PC-3 (cell line): ENCODE results near the gene WDFY1. TPM values are rescaled to one million over a fixed set of nuclear protein-coding genes. Genes with fewer than 3 reads are reported as not detected.
A peak's percentile ranks its signal among the peaks of the same experiment; 100 is the strongest.

Source experiments
- ATAC-seq: fragments of 200-7000 bp; cut with Tn5 transposase; 2 replicates; pipeline ENCODE4 v1.9.1; 2020; ENCODE audit warnings: mild to moderate bottlenecking, moderate library complexity
- BruUV-seq: library from RNA; stranded (reverse); fragments of 400-500 nt; replicated peaks from 2 replicates; lab custom pipeline; 2021; lab: Mats Ljungman, UMichigan
- CTCF ChIA-PET: fragments of 300-600 bp; sonication (Branson Sonifier 250); formaldehyde crosslinking; loops from one replicate; lab custom pipeline; 2022; ENCODE audit warnings: antibody characterized with exemption; lab: Charles Lee
- POLR2A ChIA-PET: fragments of 300-600 bp; sonication (Branson Sonifier 250); formaldehyde crosslinking; loops from one replicate; lab custom pipeline; 2022; ENCODE audit warnings: antibody characterized with exemption; ENCODE audit not compliant: unreplicated experiment; lab: Charles Lee
- DNase-seq: peaks from one replicate; pipeline ENCODE4 v3.0.0-alpha.2; 2015
- H2AFZ ChIP-seq: fragments of 300-600 bp; sonication (generic); 2 replicates; pipeline ENCODE4 v1.6.0; 2016; ENCODE audit warnings: antibody characterized with exemption, low read length
- H3F3A ChIP-seq: fragments of 300-600 bp; sonication (generic); one replicate; pipeline ENCODE4 v1.6.0; 2017; ENCODE audit warnings: antibody characterized with exemption, low read length, control low read depth, mild to moderate bottlenecking; ENCODE audit not compliant: unreplicated experiment
- H3K27ac ChIP-seq: fragments of 300-600 bp; sonication (generic); 2 replicates; pipeline ENCODE4 v1.5.1; 2016; ENCODE audit warnings: mild to moderate bottlenecking, low read length
- H3K27me3 ChIP-seq: fragments of 300-600 bp; sonication (generic); 2 replicates; pipeline ENCODE4 v1.6.1; 2016; ENCODE audit warnings: low read length, mixed read lengths
- H3K36me3 ChIP-seq: fragments of 300-600 bp; sonication (generic); 2 replicates; pipeline ENCODE4 v1.6.1; 2016; ENCODE audit warnings: low read depth, mixed run types, low read length, mixed read lengths
- H3K4me1 ChIP-seq: fragments of 300-600 bp; sonication (generic); 2 replicates; pipeline ENCODE4 v1.5.1; 2016; ENCODE audit warnings: low read length; ENCODE audit not compliant: insufficient read depth
- H3K4me2 ChIP-seq: fragments of 300-600 bp; sonication (generic); 2 replicates; pipeline ENCODE4 v1.6.0; 2016; ENCODE audit warnings: low read length
- H3K4me3 ChIP-seq: fragments of 300-600 bp; sonication (generic); 2 replicates; pipeline ENCODE4 v1.5.1; 2016; ENCODE audit warnings: mild to moderate bottlenecking, low read length, mixed read lengths
- H3K79me2 ChIP-seq: fragments of 300-600 bp; sonication (generic); 2 replicates; pipeline ENCODE4 v1.6.1; 2017; ENCODE audit warnings: low read length, mixed read lengths
- H3K9ac ChIP-seq: fragments of 300-600 bp; sonication (generic); 2 replicates; pipeline ENCODE4 v1.6.0; 2016; ENCODE audit warnings: mild to moderate bottlenecking, low read length
- H3K9me2 ChIP-seq: fragments of 300-600 bp; sonication (generic); replicated peaks from 2 replicates; pipeline ENCODE4 v1.6.1; 2016; ENCODE audit warnings: mixed run types, low read length, mixed read lengths
- H3K9me3 ChIP-seq: fragments of 300-600 bp; sonication (generic); 2 replicates; pipeline ENCODE4 v1.6.1; 2016; ENCODE audit warnings: low read length, mixed read lengths
- H4K20me1 ChIP-seq: fragments of 300-600 bp; sonication (generic); 2 replicates; pipeline ENCODE4 v1.6.1; 2016; ENCODE audit warnings: low read length, mixed read lengths
- EZH2 ChIP-seq: fragments of 300-600 bp; sonication (generic); IDR thresholded peaks from one replicate; pipeline ENCODE4 v1.6.1; 2017; ENCODE audit warnings: antibody characterized with exemption, mild to moderate bottlenecking, low read length; ENCODE audit not compliant: unreplicated experiment
- EZH2phosphoT487 ChIP-seq: fragments of 300-600 bp; sonication (generic); IDR thresholded peaks from 2 replicates; pipeline ENCODE4 v1.6.1; 2018; ENCODE audit warnings: mild to moderate bottlenecking, antibody characterized with exemption, low read length, borderline replicate concordance
- intact Hi-C: fragments of 100-400 bp; cut with micrococcal nuclease; formaldehyde crosslinking; loops from 2 replicates; pipeline ENCODE4 v1.9.0; 2023
- total RNA-seq: library from RNA; depleted of rRNA; stranded (reverse); fragments of >200 nt; gene quantifications from 2 replicates; pipeline ENCODE4 v1.2.3, GENCODE V29; 2014
- TF ChIP-seq, protein P1 (sequence below): fragments of 300-600 bp; sonication (generic); conservative IDR thresholded peaks from 2 replicates; pipeline ENCODE4 v1.5.1; 2017; ENCODE audit warnings: antibody characterized with exemption, low read depth, mild to moderate bottlenecking, low read length

WDFY1 gene
- total RNA-seq, 1 experiment from 2014 or later, result 47.7 TPM

DNA sequence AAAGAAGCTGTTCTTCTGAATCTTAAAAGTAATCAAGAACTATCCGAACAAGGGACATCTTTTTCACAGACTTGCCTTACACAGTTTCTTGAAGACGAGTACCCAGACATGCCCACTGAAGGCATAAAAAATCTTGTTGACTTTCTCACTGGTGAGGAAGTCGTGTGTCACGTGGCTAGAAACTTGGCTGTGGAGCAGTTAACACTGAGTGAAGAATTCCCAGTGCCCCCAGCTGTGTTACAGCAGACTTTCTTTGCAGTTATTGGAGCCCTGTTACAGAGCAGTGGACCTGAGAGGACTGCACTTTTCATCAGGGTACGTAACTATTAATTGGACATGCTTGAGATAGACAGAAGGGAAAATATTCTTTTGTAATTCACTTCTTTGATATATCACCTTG, 14.6 kb upstream of the WDFY1 start:
- Histone ChIP-seq H3K36me3 (peaks cover 22% of the 10 kb centered on the region), H3K9ac (no peak overlapping the region), H3F3A (no peaks in the 10 kb centered on the region), H3K4me2 (peak overlapping the region; percentile 88), H3K9me2 (no peaks in the 10 kb centered on the region), H4K20me1 (peaks cover 7% of the 10 kb centered on the region; the same call in 1 of the 2 replicates), H2AFZ (no peak overlapping the region), H3K27ac (no peak overlapping the region), H3K4me3 (peak overlapping the region; percentile 90; the same call in 1 of the 2 replicates), H3K9me3 (no peaks in the 10 kb centered on the region), H3K27me3 (no peaks in the 10 kb centered on the region), H3K4me1 (peaks cover 33% of the 10 kb centered on the region), H3K79me2 (peaks cover 63% of the 10 kb centered on the region)
- DNase-seq, result peak; percentile 29
- ChIA-PET POLR2A (no interaction called here), CTCF (no interaction called here)
- TF ChIP-seq EZH2phosphoT487, result no peak
- TF ChIP-seq EZH2, result no peak
- TF ChIP-seq, protein P1, sequence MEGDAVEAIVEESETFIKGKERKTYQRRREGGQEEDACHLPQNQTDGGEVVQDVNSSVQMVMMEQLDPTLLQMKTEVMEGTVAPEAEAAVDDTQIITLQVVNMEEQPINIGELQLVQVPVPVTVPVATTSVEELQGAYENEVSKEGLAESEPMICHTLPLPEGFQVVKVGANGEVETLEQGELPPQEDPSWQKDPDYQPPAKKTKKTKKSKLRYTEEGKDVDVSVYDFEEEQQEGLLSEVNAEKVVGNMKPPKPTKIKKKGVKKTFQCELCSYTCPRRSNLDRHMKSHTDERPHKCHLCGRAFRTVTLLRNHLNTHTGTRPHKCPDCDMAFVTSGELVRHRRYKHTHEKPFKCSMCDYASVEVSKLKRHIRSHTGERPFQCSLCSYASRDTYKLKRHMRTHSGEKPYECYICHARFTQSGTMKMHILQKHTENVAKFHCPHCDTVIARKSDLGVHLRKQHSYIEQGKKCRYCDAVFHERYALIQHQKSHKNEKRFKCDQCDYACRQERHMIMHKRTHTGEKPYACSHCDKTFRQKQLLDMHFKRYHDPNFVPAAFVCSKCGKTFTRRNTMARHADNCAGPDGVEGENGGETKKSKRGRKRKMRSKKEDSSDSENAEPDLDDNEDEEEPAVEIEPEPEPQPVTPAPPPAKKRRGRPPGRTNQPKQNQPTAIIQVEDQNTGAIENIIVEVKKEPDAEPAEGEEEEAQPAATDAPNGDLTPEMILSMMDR, result no peak
- intact Hi-C loops, result loop anchor here (5.0 kb wide), 1 partner anchor 197 kb away; no protein-coding TSS in a partner anchor
- no peak for ATAC-seq
- BruUV-seq, result no TSS peak

DNA sequence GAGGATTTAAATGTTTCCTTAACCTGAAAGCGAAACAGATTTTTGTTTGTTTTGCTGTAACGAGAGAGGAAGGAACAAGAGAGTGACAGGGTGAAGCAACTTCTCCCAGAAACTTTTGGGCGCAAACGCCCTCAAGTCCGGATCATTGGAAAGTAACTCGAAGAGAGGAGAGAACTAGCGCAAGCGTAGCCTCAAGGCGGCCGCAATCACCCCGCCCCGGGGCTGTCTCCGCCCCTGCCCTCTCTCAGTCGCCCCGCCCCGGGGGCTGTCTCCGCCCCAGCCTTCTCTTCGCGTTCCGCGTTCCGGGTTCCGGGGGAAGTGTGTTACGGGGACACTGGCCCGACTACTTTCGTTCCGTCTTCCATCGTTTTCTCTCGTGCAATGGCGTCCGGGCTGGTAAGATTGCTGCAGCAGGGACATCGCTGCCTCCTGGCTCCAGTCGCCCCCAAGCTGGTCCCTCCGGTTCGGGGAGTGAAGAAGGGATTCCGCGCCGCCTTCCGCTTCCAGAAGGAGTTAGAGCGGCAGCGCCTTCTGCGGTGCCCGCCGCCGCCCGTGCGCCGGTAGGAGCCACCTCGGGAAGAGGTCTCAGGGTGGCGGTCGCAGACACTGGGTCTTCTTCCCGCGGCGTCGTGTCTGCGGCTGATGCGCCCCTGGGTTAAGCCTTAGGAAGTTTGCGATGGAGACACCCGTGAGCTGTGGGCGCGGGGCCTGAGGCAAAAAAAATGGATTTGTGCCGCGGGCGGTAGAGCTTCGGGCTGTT, 12.1 kb upstream of the WDFY1 start, which contains the start of gene MRPL44:
TSS of gene MRPL44 (plus strand) at position 372 of the 760 bp plus-strand sequence. CDS start at position 382, 10 bp downstream.
- Histone ChIP-seq H3F3A (no peaks in the 10 kb centered on the region), H3K4me3 (peak within 1 kb of the TSS; percentile 90), H3K4me2 (peak within 1 kb of the TSS; percentile 88), H3K27ac (peak within 1 kb of the TSS; percentile 16; the same call in 1 of the 2 replicates), H3K9me3 (no peaks in the 10 kb centered on the region), H3K36me3 (peaks cover 16% of the 10 kb centered on the region), H2AFZ (peak within 1 kb of the TSS; percentile 82), H4K20me1 (peaks cover 7% of the 10 kb centered on the region; the same call in 1 of the 2 replicates), H3K27me3 (no peaks in the 10 kb centered on the region), H3K9ac (peak within 1 kb of the TSS; percentile 90), H3K9me2 (no peaks in the 10 kb centered on the region), H3K4me1 (peaks cover 33% of the 10 kb centered on the region), H3K79me2 (peaks cover 50% of the 10 kb centered on the region)
- ChIA-PET CTCF (no interaction called here), POLR2A (no interaction called here)
- ATAC-seq, result peak; percentile 99
- TF ChIP-seq EZH2, result no peak
- TF ChIP-seq, protein P1, result no peak
- TF ChIP-seq EZH2phosphoT487, result no peak
- peak; percentile 97 for DNase-seq
- no TSS peak for BruUV-seq
- intact Hi-C loops, result loop anchor here (1.0 to 5.0 kb wide), 2 partner anchors 12 to 195 kb away; partner anchors contain the start of gene WDFY1
